Inflammatory macrophage (primary cell): ENCODE results near the gene NEMP2.
"Not testable (repeated sequence)": the region's sequence is repeated elsewhere in the genome, so short reads cannot be mapped to it uniquely, and the experiment has no call there.

Source experiments
- DNase-seq, 2 donors: peaks; one replicate each; pipeline ENCODE4 v3.0.0-alpha.2; 2020 to 2022

The NEMP2 gene

DNA sequence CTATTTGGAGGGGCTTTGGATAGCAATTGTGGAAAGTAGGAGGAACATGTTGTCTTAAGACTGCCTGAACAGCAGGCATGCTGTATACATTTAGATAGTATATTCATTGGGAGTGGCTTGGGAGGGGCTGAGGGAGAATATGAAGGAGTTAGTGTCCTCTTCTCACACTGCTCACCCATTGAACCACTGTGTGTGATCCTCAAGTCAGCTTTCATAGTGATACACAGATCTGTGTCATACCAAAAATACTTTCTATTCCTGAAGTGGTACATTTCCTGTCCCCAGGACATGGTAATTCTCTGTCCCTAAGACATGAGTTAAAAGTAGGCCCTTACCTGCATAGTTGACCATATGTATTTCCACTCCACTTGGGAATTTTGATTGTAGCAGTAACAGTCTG is 9.6 kb downstream of the NEMP2 start:
- DNase-seq = no peak

DNA sequence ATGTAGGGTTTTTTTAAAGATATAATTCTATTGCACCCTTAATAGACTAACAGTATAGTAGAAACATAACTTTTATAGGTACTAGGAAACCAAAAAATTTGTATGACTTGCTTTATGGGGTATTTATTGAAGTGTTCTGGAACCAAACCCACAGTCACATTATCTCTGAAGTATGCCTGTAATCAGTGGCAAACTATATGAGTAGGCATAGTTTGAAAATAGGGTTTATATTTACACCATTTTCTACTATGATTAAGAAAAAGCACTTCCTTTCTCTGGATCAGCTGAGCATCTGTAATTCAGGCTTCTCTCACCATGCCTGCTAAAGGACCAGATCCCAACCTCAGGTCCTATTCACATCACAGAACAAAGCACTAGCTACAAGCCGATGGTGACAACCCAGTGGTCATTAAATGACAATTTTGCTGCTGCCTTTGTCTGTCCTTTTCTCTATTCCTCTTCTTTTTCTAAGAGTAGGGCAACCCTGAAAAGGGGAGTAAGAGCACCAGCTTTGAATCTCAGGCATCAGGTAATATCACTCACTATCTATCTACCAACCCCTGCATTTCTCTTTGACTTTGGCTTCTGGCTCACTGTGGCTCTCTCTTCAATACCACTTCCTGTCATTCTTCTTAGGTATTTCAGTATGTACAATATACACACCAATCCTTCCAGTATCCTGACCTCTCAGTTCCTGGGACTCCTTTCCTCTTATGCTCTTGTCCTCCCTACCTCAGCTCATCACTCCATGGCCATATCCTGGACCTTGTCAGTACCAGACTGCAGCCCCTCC is 14.4 kb downstream of the NEMP2 start:
- DNase-seq = peak in 1 of 2 donors; percentile 7

DNA sequence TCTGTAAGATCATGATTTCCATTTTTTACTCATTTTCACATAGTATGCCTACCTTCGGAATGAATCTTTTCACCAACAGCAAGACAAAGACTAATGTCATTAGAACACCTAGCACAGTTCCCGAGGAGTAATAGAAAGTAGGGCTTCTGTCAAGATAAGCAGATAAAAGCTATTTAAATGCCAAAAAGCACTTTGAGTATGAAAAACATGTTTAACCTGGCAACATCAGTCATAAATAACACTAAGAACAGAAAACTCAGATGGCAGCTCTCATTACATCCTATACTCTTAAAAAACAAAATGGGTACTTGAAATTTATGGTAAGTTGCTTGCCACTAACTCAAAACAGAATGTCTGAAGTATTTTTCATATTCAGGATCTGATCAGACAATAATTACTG is 17.1 kb downstream of the NEMP2 start:
- no peak for DNase-seq

DNA sequence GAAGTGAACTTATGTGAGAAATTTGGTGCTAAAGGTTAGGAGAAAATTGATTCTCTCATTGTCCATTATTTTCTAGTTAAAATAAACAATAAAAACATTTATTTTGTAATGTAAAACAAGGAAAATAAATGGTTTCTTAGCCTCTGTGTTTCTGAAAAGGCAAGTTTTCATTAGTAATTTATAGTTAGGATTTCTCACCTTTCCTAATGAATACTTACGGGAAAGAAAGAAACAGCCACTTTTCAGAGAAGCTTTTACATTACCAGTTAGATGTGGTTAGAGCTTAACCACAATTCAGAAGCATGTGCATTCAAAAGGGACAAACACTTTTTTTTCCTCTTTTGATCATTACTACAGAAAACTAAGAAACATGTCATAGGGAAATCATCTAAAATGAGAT is 18.8 kb downstream of the NEMP2 start:
- DNase-seq = no peak

DNA sequence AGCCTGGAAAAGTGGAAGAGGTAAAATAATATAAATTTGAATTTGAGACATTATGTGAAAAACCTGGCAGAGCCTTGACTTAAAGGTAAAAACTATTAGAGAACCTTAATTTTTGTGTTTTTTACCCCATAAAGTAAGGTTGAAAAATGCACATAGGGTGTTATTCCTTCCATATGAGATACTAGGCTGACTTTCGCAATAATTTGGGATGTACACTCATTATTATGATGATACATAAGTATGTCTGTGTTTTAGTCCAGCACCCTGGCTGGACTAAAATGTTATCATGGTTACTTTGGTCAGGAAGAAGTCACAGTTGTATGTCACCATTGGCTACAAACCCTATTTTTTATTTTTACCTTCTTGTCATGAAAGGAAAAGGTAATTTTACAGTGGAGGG is 19.8 kb downstream of the NEMP2 start:
- DNase-seq = no peak

DNA sequence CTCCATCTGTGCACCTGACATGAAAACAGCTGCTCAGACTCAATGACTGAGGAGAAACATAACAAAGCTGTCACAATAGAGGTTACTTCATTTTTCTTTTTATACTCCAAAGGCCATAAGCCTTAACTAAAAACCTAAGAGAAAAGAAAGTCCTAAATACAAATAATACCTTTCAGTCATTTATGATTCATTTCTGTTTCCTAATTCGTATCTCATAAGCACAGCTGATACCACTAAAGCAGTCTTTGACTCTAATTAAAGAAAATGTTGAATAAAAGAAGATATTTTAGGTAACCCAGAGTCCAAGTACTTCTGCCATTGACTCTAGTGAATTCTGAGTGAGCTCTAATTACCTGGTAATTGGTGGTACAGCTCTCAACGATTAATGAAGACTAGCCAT is 20.6 kb downstream of the NEMP2 start:
- no peak for DNase-seq

DNA sequence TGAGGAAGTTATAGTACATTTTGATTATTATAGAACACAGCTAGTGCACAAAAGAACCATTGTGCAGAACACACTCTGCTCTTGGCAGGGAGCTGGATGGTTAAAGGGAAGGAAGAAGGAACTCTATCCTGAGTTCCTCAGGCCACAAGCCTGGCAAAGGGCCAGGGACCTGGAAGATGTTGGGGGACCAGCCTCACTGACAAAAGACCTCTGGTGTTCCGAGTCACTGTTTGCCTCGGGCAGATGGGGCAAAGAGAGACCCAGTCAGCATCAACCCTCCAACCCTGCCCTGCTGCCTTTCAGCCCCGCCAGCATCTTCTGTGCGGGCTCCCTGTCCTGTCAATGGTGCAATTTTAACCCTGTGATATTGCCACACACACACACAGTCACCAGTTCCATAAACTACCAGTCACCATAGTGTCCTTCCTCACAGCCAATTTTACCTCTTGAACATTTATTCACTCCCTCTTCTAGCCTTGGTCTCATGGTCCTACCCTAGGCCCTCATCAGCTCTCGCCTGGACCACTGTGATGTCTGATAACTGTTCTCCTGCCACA is 21.9 kb downstream of the NEMP2 start:
- peak; percentile 26 to 47 for DNase-seq

DNA sequence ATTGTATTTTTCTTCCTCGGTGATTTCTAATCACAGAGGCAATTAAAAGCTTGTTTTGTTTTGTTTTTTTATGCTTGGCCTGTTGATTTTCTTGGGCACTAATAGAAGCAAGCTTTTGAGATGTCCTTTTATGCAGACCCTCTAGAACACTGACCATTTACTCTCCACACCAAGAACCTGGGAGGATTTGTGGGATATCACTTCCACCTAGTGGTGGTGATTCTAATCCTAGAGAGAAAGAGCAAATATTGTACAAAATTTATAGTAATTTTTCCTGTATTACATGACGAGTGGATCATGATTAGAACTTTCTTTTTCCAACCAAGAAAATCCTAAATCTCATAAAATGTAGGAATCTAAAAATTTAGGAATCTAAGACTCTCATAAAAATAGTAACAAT is 23.4 kb downstream of the NEMP2 start:
- DNase-seq = no peak

DNA sequence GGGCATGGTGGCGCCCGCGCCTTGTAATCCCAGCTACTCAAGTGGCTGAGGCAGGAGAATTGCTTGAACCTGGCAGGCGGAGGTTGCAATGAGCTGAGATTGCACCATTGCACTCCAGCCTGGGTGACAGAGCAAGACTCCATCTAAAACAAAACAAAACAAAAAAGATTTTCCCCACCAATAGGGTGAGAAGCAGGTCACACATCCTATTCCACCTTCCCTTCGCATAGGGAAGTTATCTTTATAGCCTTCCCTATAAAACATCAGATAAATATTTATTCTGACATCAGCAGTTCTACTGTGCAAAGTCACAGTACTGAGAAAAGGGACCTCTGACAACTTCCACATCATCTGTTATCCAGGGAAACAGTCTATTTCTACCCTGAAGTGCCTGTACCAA is 24.6 kb downstream of the NEMP2 start:
- DNase-seq = not testable (repeated sequence)

DNA sequence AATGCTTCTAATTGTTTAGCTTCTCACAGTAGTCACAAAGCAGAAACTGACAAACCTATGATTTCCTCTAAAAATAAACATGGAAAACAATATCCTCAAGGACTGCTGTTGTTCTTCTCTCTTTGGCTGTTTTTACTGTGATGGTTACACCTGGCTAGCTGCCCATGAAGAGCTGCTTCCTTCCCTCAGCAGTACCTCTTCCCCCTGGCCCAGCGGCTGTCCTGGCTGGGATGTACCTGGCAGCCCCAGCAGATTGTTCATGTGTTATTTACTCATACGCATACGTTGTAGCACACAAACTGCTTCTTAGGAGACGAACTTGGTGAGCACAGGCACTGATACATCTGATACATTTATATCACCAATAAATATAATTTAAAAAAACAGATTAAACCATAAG is 27.4 kb downstream of the NEMP2 start:
- no peak for DNase-seq

DNA sequence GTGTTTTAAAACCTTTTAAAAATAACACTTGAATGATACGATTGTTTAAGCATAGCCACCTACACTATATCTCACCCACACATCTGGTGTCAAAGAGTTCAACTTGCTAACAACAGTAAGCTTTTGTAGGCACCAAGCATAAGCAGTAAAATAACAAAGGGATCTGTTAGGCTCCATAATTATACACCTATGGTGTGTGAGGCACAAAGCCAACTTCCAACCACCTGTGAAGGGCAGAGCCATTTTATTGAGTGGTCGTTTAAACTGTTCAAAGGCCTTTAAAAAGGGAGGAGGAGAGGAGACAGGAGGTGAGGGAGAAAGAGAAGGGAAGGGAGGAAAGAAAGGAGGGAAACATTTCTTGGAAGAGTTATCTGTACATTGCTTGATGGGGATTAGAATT is 27.9 kb downstream of the NEMP2 start:
- no peak for DNase-seq

DNA sequence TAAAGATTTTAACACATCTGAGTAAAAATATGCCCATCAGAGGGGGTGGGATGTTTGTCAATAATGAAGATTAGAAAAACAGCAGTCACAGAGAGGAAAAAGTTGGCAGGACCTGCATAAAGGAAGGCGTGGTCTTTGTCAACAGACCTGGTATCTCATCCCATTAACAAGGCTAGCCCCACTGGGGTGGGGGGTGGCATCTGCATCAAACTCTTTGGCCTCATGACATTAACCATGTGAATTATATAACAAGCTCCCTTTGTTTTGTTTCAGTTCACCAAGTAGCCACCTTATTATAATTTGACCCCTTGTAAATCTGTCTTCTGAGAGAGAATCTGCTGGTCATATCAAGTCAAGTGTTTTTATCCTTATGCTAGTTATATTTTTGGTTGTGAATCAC is 28.8 kb downstream of the NEMP2 start:
- DNase-seq = no peak

DNA sequence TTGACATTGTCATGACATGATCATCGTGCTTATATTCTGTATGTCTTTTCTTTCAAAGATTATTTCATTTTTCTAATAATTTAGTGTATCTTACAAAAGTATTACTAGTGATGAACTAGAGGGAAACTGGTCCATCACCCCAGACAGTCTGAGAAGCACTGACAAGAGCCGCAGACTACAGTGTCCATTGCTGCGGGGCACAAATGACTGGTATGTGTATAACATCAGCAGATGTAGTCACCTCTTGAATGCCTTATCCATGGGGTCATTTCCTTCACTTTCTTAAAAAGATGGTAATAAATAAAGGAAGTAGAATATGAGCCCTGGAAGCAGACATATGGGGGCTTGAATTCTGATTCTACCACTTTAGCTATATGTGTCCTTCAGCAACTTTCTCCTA is 29.6 kb downstream of the NEMP2 start:
- no peak for DNase-seq

DNA sequence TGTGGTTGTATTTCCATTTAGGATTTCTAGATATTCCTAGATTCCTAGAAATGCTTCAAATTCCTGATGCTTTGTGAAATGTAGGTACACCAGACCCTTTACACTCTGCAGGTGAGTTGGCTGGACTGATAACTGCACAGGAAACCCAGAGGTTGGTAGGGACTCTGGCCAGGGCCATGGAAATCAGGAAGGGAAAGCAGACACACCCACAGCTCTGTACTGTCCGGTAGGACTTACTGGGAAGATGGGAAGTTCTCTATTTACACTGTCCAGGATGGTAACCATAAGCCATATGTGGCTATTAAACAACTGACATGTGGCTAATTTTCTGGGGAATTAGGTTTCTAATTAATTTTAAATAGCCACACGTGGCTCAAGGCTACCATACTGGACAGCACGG is 31.4 kb downstream of the NEMP2 start:
- no peak for DNase-seq

DNA sequence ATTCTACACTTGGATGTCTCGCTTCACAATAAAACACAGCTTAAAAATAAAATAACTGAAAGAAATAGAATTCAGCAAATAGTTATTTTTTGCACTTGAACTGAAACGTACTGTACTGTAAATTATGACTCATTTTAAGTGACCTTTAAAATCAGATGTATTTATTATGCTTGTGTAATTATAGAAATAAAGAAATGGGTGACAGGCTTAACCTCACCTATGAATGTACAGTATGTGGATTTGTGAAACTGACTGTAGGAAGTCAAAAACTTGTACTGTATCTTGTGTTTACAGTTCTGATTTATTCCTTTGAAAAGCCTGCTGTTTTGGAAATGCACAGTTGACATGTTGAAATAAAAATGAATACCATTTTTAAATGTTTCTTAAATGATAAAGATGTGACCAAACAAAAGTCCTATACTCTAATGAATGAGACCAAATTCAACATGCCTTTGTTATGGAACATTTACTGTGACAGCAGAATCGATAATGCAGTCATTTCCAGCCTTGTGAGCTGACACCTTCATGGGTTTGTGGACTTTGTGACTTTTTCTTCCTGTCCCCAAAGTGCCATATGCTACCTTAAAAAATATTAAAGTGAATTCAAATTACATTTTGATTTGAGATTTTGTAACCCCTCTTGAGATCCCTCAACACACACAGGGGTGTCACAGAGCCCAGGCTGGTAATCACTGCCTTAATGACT is 32.7 kb downstream of the NEMP2 start:
- DNase-seq = no peak

DNA sequence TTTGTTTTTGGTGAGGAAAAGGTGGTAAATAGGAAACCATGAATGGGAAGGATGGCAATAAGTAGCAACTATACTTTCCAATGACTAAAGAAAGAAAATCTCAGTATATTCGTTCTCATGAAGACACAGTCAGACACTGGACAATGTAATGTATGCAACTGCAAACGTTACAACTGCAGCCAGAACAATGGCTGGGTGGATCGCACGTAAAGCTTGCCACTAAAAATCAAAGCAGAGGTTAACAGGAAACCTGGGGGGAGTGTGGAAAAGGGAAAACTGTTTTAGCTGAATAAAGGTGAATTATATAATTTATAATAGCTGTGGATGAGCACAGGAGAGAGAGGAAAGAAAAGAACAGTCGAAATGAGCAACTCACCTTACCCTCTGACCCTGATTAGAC is 33.3 kb downstream of the NEMP2 start:
- DNase-seq = no peak

DNA sequence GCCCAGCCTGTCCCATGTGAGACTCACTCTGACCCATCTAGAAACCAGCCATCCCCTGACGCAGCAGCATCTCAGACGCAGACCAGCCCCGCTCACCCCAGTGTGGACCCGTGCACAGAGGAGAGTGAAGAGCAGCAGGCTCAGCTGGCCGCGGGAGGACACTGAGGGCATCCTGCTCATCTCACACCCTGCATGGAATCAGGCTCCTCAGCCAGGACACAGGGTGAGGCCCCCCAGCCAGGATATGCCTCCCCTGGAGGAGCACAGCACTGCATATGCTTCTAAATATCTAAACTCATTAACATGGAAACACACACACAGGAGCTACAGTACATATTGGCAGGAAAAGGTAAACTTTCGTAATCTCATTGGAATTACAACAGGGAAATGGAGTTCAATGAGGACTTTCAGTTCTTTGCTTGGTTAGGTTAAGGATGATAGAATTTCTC is 34.4 kb downstream of the NEMP2 start:
- DNase-seq = no peak

DNA sequence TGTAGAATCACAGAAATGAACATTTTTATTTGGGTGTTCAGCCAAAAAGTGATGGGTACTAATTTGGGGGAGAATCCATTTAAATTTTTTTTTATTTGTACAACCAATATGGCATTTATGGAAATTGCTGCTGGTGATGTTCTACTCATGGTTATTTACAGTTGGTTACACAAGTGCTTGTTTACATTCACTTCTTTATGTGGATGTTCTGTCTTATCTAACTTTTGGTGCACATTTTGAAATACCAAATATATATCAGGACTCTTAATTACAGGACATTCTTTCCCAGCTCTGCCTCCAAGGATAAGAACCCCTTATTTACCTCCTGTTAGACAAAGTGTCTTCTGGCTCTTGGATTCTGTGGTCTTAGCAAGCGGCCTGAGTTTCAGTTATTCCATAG is 35.2 kb downstream of the NEMP2 start:
- DNase-seq = no peak

DNA sequence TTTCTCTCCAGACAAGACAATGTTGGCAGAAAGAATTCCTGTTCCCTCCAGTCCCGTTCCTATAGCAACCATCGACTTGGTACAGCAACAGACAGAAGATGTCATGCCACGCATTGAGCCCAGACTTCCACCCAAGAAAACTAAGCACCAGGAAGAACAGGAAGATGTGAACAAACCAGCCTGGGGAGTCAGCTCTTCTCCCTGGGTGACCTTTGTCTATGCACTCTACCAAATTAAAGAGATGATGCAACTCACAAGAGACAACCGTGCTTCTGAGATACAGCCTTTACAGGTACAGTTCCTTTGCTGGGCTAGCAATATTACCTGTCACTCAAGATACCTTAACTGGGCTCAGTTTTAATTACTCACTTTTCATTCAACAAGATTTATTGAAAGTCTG is 37.1 kb downstream of the NEMP2 start:
- DNase-seq = no peak

DNA sequence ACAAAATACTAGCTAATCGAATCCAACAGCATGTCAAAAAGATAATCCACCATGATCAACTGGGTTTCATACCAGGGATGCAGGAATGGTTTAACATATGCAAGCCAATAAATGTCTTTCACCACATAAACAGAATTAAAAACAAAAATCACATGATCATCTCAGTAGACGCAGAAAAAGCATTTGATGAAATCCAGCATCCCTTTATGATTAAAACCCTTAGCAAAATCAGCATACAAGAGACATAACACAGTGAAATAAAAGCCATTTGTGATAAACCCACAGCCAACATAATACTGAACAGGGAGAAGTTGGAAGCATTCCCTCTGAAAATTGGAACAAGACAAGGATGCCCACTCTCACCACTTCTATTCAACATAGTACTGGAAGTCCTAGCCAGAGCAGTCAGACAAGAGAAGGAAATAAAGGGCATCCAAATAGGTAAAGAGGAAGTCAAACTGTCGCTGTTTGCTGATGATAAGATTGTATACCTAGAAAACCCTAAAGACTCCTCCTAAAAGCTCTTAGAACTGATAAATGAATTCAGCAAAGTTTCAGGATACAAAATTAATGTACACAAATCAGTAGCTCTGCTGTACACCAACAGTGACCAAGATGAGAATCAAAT is 39.8 kb downstream of the NEMP2 start:
- not testable (repeated sequence) for DNase-seq

DNA sequence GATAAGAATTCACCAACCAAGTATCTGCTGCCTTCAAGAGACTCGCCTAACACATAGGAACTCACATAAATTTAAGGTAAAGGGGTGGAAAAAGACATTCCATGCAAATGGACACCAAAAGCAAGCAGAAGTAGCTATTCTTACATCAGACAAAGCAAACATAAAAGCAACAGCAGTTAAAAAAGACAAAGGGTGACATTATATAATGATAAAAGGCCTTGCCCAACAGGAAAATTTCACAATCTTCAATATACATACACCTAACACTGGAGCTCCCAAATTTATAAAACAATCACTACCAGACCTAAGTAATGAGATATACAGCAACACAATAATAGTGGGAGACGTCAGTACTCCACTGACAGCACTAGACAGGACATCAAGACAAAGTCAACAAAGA is 41.4 kb downstream of the NEMP2 start:
- DNase-seq = no peak

DNA sequence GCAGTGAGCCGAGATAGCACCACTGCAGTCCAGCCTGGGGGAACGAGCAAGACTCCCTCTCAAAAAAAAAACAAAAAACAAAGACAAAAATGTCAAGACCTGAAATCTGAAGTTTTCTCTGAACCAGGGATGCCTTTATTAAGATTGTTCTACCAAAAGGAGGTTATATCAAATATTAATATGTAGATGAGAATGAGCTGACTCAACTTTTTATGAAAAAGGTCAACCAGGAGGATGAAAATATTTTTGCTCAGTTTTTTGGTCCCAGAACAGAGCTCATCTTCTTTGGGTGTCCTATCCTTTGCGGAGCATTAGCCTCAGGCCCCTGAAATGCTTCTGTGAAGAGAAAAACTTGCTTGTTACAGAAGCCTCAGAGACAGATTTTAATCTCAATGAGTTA is 44.0 kb downstream of the NEMP2 start:
- no peak for DNase-seq

DNA sequence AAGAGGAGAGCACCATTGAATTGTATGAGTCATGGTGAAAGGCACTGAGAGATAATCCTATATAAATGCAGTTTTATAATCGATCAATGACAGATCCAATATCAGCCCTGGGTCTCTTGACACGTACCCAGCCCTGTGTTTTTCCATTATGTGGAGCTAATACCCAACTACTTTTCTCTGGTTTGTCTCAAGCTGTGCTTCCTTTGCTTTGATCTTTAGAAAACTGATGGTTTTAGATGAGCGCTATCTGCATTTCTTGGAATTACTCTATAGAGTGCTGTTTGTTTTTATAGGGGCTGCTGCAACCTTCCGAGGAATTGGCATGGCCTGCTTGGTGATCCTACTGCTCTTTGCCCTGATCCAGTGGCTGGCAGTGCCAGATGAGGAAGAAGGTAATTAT is 45.0 kb downstream of the NEMP2 start:
- no peak for DNase-seq
